Activated CD8-positive, alpha-beta memory T cell treated with anti-CD3 and anti-CD28 coated beads for 36 hours (primary cell): Measurements from ENCODE around the gene TUBE1. TPM values are rescaled to one million over a fixed set of nuclear protein-coding genes. Genes with fewer than 3 reads are reported as not detected.
"Not testable (repeated sequence)": the region's sequence is repeated elsewhere in the genome, so short reads cannot be mapped to it uniquely, and the experiment has no call there.

ENCODE experiments used
- CTCF ChIA-PET: fragments of 350-600 bp; sonication (Branson Sonifier 250); formaldehyde crosslinking; loops from one replicate; lab custom pipeline; 2021; ENCODE audit warnings: antibody characterized with exemption; lab: Charles Lee
- POLR2A ChIA-PET: fragments of 350-600 bp; sonication (Branson Sonifier 250); formaldehyde crosslinking; loops from one replicate; lab custom pipeline; 2021; ENCODE audit warnings: antibody characterized with exemption; lab: Charles Lee
- total RNA-seq, 2 experiments: library from RNA; stranded (reverse); gene quantifications; one replicate each; pipeline ENCODE4 v1.2.3, GENCODE V29; 2021

Gene TUBE1
- 10 to 100 TPM; 32.1 to 37.5 TPM for total RNA-seq

- POLR2A ChIA-PET = interaction anchor here (0.5 to 1.8 kb wide), 4 partner anchors 76 to 850 kb away, joined by 3 to 10 read pairs (median 4); no protein-coding TSS in a partner anchor
- CTCF ChIA-PET = interaction anchor here (0.7 to 3.5 kb wide), 5 partner anchors 14 to 1822 kb away, joined by 3 to 25 read pairs (median 3); no protein-coding TSS in a partner anchor
These were observed at the start of gene TUBE1, which contains the start of gene FAM229B for GRCh38 chr6:112087136-112087911. Gene TUBE1, minus strand, starts transcription at chr6:112087482. Its CDS starts 48 bp downstream, at chr6:112087434. Gene FAM229B, plus strand, starts transcription at chr6:112087591. Its CDS starts 11,693 bp downstream, at chr6:112099284.

GRCh38 chr6:112130878-112131277 is 43.6 kb upstream of the TUBE1 start:
- ChIA-PET CTCF (no interaction called here), POLR2A (no interaction called here)

GRCh38 chr6:112128208-112128607 is 40.9 kb upstream of the TUBE1 start:
- CTCF ChIA-PET = no interaction called here
- POLR2A ChIA-PET = no interaction called here

GRCh38 chr6:112123982-112124381 is 36.7 kb upstream of the TUBE1 start:
- ChIA-PET POLR2A (no interaction called here), CTCF (no interaction called here)

GRCh38 chr6:112122756-112123155 is 35.5 kb upstream of the TUBE1 start:
- ChIA-PET CTCF (no interaction called here), POLR2A (no interaction called here)

- ChIA-PET POLR2A (no interaction called here), CTCF (interaction anchor here (1.0 kb wide), 1 partner anchor 45 kb away, joined by 3 read pairs; no protein-coding TSS in a partner anchor)
These were observed 30.8 kb upstream of the TUBE1 start for GRCh38 chr6:112118034-112118433.

GRCh38 chr6:112117554-112117953 is 30.3 kb upstream of the TUBE1 start:
- ChIA-PET POLR2A (no interaction called here), CTCF (interaction anchor here (1.0 kb wide), 1 partner anchor 45 kb away, joined by 3 read pairs; no protein-coding TSS in a partner anchor)

- POLR2A ChIA-PET = no interaction called here
- CTCF ChIA-PET = interaction anchor here (1.3 kb wide), 1 partner anchor 29 kb away, joined by 3 read pairs; the partner anchor contains the start of genes FAM229B and TUBE1
These were observed 28.9 kb upstream of the TUBE1 start for GRCh38 chr6:112116221-112116620.

- CTCF ChIA-PET = no interaction called here
- POLR2A ChIA-PET = no interaction called here
These were observed 27.4 kb upstream of the TUBE1 start for GRCh38 chr6:112114577-112115223.

GRCh38 chr6:112113918-112114317 is 26.6 kb upstream of the TUBE1 start:
- POLR2A ChIA-PET = no interaction called here
- CTCF ChIA-PET = no interaction called here

- POLR2A ChIA-PET = no interaction called here
- CTCF ChIA-PET = no interaction called here
These were observed 26.1 kb upstream of the TUBE1 start for GRCh38 chr6:112113431-112113830.

- CTCF ChIA-PET = no interaction called here
- POLR2A ChIA-PET = no interaction called here
These were observed 22.0 kb upstream of the TUBE1 start for GRCh38 chr6:112109262-112109661.

- CTCF ChIA-PET = no interaction called here
- POLR2A ChIA-PET = no interaction called here
These were observed 19.3 kb upstream of the TUBE1 start for GRCh38 chr6:112106562-112106961.

GRCh38 chr6:112106026-112106425 is 18.7 kb upstream of the TUBE1 start:
- CTCF ChIA-PET, POLR2A ChIA-PET: not testable (repeated sequence)

- ChIA-PET POLR2A (no interaction called here), CTCF (no interaction called here)
These were observed 13.3 kb upstream of the TUBE1 start for GRCh38 chr6:112100561-112100960.

- POLR2A ChIA-PET = no interaction called here
These were observed 9.6 kb upstream of the TUBE1 start for GRCh38 chr6:112096901-112097300.

GRCh38 chr6:112087916-112088315 is 634 bp upstream of the TUBE1 start:
- ChIA-PET POLR2A (interaction anchor here (0.5 to 1.8 kb wide), 3 partner anchors 75 to 828 kb away, joined by 3 to 10 read pairs (median 4); no protein-coding TSS in a partner anchor), CTCF (interaction anchor here (0.7 to 3.5 kb wide), 4 partner anchors 15 to 1771 kb away, joined by 3 to 25 read pairs (median 3); no protein-coding TSS in a partner anchor)

More at GRCh38 chr6:112096901-112097300, 9.6 kb upstream of the TUBE1 start:
- CTCF ChIA-PET = interaction anchor here (1.4 kb wide), 1 partner anchor 66 kb away, joined by 6 read pairs; no protein-coding TSS in a partner anchor

GRCh38 chr6:112086744-112087135 is 542 bp downstream of the TUBE1 start:
- ChIA-PET CTCF (interaction anchor here (1.2 to 3.5 kb wide), 4 partner anchors 14 to 1823 kb away, joined by 3 to 25 read pairs (median 3); no protein-coding TSS in a partner anchor), POLR2A (interaction anchor here (0.5 to 1.8 kb wide), 2 partner anchors 76 to 849 kb away, joined by 3 to 10 read pairs; no protein-coding TSS in a partner anchor)

- ChIA-PET POLR2A (no interaction called here), CTCF (interaction anchor here (0.6 to 3.5 kb wide), 2 partner anchors 78 to 181 kb away, joined by 4 to 25 read pairs; no protein-coding TSS in a partner anchor)
These were observed 1.8 kb downstream of the TUBE1 start for GRCh38 chr6:112085286-112086065.
